ENCODE results near the gene AVP. TPM values are rescaled to one million over a fixed set of nuclear protein-coding genes. Genes with fewer than 3 reads are reported as not detected.

Gene AVP
- total and polyA plus RNA-seq, 2 of the 13 experiments (the other 11 are each of a cell fraction or from before 2014, with no cell fraction given) = 0.12 TPM; not detected in 1

DNA sequence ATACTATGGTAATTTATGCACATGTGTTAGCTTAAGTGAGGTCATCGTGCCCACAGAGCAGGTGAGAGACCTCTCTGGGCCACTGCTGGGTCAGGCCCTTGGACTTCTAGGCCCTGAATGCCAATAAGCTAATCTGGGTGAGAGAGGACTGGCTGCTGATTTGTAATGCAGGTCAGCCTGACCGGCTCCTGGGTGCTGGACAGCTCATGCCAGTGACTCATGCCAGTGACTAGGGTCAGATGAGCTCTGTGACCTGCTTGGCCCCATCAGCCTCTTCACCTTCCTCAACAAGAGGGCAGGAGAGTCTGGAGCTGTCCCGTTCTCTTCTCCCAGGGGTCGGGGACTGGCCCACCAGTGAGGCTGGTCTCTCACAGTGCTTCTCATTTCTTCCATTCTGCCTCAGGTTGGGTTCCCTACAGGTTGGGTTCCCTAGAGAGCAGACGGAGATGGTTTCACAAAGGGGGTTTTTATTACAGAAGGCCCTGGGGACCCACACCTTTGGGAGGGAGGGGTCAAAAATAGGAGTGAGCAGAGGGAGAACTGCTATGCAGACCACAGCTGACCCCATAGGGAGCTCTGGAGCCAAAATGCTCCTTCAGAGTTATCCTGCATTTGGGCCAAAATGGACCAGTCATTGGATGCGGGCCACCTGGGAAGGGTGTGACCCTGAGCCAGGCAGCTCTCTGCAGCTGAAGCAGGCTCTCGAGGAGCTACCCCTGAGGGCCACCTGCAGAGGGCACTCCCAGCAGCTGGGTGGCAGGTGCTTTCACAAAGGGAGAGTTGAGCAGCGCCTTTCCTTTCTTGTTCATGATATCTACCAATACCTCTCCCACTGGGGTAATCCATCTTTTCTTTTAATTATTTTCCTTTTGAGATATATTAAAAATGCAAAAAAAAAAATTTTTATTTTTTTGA lies 15.3 kb downstream of the AVP start (continued):
- TF ChIP-seq, protein P1, sequence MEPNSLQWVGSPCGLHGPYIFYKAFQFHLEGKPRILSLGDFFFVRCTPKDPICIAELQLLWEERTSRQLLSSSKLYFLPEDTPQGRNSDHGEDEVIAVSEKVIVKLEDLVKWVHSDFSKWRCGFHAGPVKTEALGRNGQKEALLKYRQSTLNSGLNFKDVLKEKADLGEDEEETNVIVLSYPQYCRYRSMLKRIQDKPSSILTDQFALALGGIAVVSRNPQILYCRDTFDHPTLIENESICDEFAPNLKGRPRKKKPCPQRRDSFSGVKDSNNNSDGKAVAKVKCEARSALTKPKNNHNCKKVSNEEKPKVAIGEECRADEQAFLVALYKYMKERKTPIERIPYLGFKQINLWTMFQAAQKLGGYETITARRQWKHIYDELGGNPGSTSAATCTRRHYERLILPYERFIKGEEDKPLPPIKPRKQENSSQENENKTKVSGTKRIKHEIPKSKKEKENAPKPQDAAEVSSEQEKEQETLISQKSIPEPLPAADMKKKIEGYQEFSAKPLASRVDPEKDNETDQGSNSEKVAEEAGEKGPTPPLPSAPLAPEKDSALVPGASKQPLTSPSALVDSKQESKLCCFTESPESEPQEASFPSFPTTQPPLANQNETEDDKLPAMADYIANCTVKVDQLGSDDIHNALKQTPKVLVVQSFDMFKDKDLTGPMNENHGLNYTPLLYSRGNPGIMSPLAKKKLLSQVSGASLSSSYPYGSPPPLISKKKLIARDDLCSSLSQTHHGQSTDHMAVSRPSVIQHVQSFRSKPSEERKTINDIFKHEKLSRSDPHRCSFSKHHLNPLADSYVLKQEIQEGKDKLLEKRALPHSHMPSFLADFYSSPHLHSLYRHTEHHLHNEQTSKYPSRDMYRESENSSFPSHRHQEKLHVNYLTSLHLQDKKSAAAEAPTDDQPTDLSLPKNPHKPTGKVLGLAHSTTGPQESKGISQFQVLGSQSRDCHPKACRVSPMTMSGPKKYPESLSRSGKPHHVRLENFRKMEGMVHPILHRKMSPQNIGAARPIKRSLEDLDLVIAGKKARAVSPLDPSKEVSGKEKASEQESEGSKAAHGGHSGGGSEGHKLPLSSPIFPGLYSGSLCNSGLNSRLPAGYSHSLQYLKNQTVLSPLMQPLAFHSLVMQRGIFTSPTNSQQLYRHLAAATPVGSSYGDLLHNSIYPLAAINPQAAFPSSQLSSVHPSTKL (CRISPR knock-in tag; IDR thresholded peaks at IDR 0.05) = peak; percentile 30; the same call in 1 of the 2 replicates
- TF ChIP-seq SOX6 (IDR thresholded peaks at IDR 0.05) = no peak
- no peak for TF ChIP-seq SOX6 (CRISPR knock-in tag; IDR thresholded peaks at IDR 0.05)
- TF ChIP-seq ZNF878 (CRISPR knock-in tag; IDR thresholded peaks at IDR 0.05) = no peak
- TF ChIP-seq ZNF709 (CRISPR knock-in tag; IDR thresholded peaks at IDR 0.05) = 0 out of 2 replicates have a peak, but pooled peaks have one; percentile 27
- TF ChIP-seq, protein P2, sequence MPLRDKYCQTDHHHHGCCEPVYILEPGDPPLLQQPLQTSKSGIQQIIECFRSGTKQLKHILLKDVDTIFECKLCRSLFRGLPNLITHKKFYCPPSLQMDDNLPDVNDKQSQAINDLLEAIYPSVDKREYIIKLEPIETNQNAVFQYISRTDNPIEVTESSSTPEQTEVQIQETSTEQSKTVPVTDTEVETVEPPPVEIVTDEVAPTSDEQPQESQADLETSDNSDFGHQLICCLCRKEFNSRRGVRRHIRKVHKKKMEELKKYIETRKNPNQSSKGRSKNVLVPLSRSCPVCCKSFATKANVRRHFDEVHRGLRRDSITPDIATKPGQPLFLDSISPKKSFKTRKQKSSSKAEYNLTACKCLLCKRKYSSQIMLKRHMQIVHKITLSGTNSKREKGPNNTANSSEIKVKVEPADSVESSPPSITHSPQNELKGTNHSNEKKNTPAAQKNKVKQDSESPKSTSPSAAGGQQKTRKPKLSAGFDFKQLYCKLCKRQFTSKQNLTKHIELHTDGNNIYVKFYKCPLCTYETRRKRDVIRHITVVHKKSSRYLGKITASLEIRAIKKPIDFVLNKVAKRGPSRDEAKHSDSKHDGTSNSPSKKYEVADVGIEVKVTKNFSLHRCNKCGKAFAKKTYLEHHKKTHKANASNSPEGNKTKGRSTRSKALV (CRISPR knock-in tag; IDR thresholded peaks at IDR 0.05) = no peak
- TF ChIP-seq SNRNP70 (IDR thresholded peaks at IDR 0.05; ENCODE audit: low read depth, low read length) = no peak
- TF ChIP-seq ZSCAN22 (CRISPR knock-in tag; IDR thresholded peaks at IDR 0.05) = no peak
- TF ChIP-seq SRF (IDR thresholded peaks at IDR 0.05; ENCODE audit: low read depth, low read length) = no peak
- TF ChIP-seq, protein P3, sequence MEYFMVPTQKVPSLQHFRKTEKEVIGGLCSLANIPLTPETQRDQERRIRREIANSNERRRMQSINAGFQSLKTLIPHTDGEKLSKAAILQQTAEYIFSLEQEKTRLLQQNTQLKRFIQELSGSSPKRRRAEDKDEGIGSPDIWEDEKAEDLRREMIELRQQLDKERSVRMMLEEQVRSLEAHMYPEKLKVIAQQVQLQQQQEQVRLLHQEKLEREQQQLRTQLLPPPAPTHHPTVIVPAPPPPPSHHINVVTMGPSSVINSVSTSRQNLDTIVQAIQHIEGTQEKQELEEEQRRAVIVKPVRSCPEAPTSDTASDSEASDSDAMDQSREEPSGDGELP (IDR thresholded peaks at IDR 0.05; ENCODE audit: borderline replicate concordance, low read depth) = peak; percentile 41; the same call in 1 of the 2 replicates
- TF ChIP-seq HHEX (CRISPR knock-in tag; IDR thresholded peaks at IDR 0.05) = no peak
- no peak for TF ChIP-seq ZNF850 (CRISPR knock-in tag; conservative IDR thresholded peaks at IDR 0.05)
- peak; percentile 20; the same call in 1 of the 2 replicates for TF ChIP-seq KDM5B (CRISPR knock-in tag; IDR thresholded peaks at IDR 0.05; ENCODE audit: borderline replicate concordance)
- no peak for TF ChIP-seq ZNF326 (CRISPR knock-in tag; IDR thresholded peaks at IDR 0.05; ENCODE audit: borderline replicate concordance)
- no peak for TF ChIP-seq ZNF605 (CRISPR knock-in tag; IDR thresholded peaks at IDR 0.05)
- TF ChIP-seq, protein P4, sequence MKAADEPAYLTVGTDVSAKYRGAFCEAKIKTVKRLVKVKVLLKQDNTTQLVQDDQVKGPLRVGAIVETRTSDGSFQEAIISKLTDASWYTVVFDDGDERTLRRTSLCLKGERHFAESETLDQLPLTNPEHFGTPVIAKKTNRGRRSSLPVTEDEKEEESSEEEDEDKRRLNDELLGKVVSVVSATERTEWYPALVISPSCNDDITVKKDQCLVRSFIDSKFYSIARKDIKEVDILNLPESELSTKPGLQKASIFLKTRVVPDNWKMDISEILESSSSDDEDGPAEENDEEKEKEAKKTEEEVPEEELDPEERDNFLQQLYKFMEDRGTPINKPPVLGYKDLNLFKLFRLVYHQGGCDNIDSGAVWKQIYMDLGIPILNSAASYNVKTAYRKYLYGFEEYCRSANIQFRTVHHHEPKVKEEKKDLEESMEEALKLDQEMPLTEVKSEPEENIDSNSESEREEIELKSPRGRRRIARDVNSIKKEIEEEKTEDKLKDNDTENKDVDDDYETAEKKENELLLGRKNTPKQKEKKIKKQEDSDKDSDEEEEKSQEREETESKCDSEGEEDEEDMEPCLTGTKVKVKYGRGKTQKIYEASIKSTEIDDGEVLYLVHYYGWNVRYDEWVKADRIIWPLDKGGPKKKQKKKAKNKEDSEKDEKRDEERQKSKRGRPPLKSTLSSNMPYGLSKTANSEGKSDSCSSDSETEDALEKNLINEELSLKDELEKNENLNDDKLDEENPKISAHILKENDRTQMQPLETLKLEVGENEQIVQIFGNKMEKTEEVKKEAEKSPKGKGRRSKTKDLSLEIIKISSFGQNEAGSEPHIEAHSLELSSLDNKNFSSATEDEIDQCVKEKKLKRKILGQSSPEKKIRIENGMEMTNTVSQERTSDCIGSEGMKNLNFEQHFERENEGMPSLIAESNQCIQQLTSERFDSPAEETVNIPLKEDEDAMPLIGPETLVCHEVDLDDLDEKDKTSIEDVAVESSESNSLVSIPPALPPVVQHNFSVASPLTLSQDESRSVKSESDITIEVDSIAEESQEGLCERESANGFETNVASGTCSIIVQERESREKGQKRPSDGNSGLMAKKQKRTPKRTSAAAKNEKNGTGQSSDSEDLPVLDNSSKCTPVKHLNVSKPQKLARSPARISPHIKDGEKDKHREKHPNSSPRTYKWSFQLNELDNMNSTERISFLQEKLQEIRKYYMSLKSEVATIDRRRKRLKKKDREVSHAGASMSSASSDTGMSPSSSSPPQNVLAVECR (CRISPR knock-in tag; IDR thresholded peaks at IDR 0.05; ENCODE audit: borderline replicate concordance) = no peak; the same call in 1 of the 2 replicates
- TF ChIP-seq ZNF619 (CRISPR knock-in tag; IDR thresholded peaks at IDR 0.05) = no peak
- TF ChIP-seq KDM5A (IDR thresholded peaks at IDR 0.05; ENCODE audit: borderline replicate concordance, low read length) = no peak

Data from HepG2 (cell line).